Activated naive CD8-positive, alpha-beta T cell treated with anti-CD3 and anti-CD28 coated beads, Interleukin-2, amount 50 U/mL, for 24 hours (primary cell): Measurements from ENCODE around the gene PARP12.

Experiments
- ATAC-seq: fragments of 150-1000 bp; cut with Tn5 transposase; one replicate; pipeline ENCODE4 v1.10.0; 2021
- DNase-seq: peaks from one replicate; pipeline ENCODE4 v3.0.0; 2021
- H3K27ac Mint-ChIP-seq: one replicate; pipeline ENCODE4 v1.8.0; 2021; ENCODE audit warnings: mild to moderate bottlenecking, mixed read lengths
- H3K27me3 Mint-ChIP-seq: one replicate; pipeline ENCODE4 v1.8.0; 2021; ENCODE audit warnings: mixed read lengths
- H3K36me3 Mint-ChIP-seq: one replicate; pipeline ENCODE4 v1.8.0; 2021; ENCODE audit warnings: low read depth, mixed read lengths
- H3K4me1 Mint-ChIP-seq: one replicate; pipeline ENCODE4 v1.8.0; 2021; ENCODE audit warnings: mixed read lengths
- H3K4me3 Mint-ChIP-seq: one replicate; pipeline ENCODE4 v1.8.0; 2021; ENCODE audit warnings: mild to moderate bottlenecking, moderate library complexity, mixed read lengths
- H3K9me3 Mint-ChIP-seq: one replicate; pipeline ENCODE4 v1.8.0; 2021; ENCODE audit warnings: mixed read lengths

The PARP12 gene

GRCh38 chr7:140018125-140019043 lies 44.4 kb downstream of the PARP12 start:
- Mint-ChIP-seq H3K4me1 (no peaks in the 10 kb centered on the region), H3K27ac (no peak overlapping the region), H3K36me3 (no peaks in the 10 kb centered on the region), H3K4me3 (no peak overlapping the region), H3K27me3 (no peaks in the 10 kb centered on the region), H3K9me3 (no peaks in the 10 kb centered on the region)
- no peak for ATAC-seq
- DNase-seq: no peak

DNA sequence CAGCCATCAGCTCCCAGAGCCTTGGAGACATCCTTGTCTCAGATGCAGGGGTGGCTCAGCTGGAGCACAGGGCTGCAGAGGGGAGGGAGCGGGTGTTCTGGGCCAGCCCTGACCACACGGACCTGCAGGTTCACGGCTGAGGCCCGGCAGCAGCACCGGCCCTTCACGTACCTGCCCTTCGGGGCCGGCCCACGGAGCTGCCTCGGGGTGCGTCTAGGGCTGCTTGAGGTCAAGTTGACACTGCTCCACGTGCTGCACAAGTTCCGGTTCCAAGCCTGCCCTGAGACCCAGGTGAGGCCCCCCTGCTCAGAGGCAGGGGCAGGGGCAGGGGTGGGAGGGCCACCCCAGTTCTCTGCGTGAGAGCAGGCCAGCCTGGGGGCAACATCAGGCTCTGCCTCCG lies 45.2 kb downstream of the PARP12 start:
- Mint-ChIP-seq H3K4me3 (no peak overlapping the region), H3K4me1 (no peaks in the 10 kb centered on the region), H3K36me3 (no peaks in the 10 kb centered on the region), H3K27ac (no peak overlapping the region), H3K27me3 (no peaks in the 10 kb centered on the region), H3K9me3 (no peaks in the 10 kb centered on the region)
- no peak for ATAC-seq
- no peak for DNase-seq

DNA sequence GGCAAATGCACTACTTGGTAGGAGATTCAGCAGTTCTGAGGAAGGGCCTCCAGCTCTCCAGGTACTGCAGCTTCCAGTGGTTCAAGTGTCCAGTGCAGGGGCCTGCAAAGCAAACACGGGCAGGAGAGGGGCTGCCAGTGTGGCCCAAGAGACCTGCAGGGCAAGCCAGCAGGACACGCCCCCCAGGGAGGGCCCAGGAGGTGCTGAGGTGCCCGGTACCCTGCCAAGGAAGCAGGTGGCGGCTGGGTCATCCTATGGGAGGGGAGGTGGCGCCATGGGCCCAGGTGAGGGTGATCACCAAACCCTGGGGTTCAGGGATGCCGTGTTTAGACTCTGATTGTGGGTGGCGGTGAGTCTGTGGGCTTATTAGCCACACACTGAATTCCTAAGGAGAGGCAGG lies 45.7 kb downstream of the PARP12 start:
- H3K27me3 Mint-ChIP-seq: no peaks in the 10 kb centered on the region
- no peak overlapping the region for H3K27ac Mint-ChIP-seq
- ATAC-seq: no peak
- H3K4me1 Mint-ChIP-seq: no peaks in the 10 kb centered on the region
- DNase-seq: no peak
- H3K9me3 Mint-ChIP-seq: no peaks in the 10 kb centered on the region
- H3K36me3 Mint-ChIP-seq: no peaks in the 10 kb centered on the region
- no peak overlapping the region for H3K4me3 Mint-ChIP-seq

GRCh38 chr7:140016540-140016939 lies 46.2 kb downstream of the PARP12 start:
- no peak overlapping the region for H3K4me3 Mint-ChIP-seq
- DNase-seq (no peak), ATAC-seq (no peak)
- H3K27me3 Mint-ChIP-seq: no peaks in the 10 kb centered on the region
- H3K4me1 Mint-ChIP-seq: no peaks in the 10 kb centered on the region
- H3K9me3 Mint-ChIP-seq: no peaks in the 10 kb centered on the region
- H3K36me3 Mint-ChIP-seq: no peaks in the 10 kb centered on the region
- no peak overlapping the region for H3K27ac Mint-ChIP-seq

- no peaks in the 10 kb centered on the region for H3K9me3 Mint-ChIP-seq
- no peaks in the 10 kb centered on the region for H3K27me3 Mint-ChIP-seq
- H3K36me3 Mint-ChIP-seq: no peaks in the 10 kb centered on the region
These were observed 47.2 kb downstream of the PARP12 start for GRCh38 chr7:140015471-140015970.

GRCh38 chr7:140014123-140014522 lies 48.6 kb downstream of the PARP12 start:
- H3K27me3 Mint-ChIP-seq: no peaks in the 10 kb centered on the region
- no peaks in the 10 kb centered on the region for H3K9me3 Mint-ChIP-seq
- ATAC-seq (no peak), DNase-seq (no peak)
- H3K27ac Mint-ChIP-seq: no peak overlapping the region
- H3K4me3 Mint-ChIP-seq: no peak overlapping the region
- H3K36me3 Mint-ChIP-seq: no peaks in the 10 kb centered on the region
- H3K4me1 Mint-ChIP-seq: no peaks in the 10 kb centered on the region

More at GRCh38 chr7:140015471-140015970, 47.2 kb downstream of the PARP12 start:
- ATAC-seq (peak; percentile 16), DNase-seq (no peak)
- H3K4me3 Mint-ChIP-seq: no peak overlapping the region
- H3K27ac Mint-ChIP-seq: no peak overlapping the region
- no peaks in the 10 kb centered on the region for H3K4me1 Mint-ChIP-seq

- H3K9me3 Mint-ChIP-seq: no peaks in the 10 kb centered on the region
- no peak for ATAC-seq
- H3K4me3 Mint-ChIP-seq: no peak overlapping the region
- DNase-seq: no peak
- H3K4me1 Mint-ChIP-seq: no peaks in the 10 kb centered on the region
- H3K27ac Mint-ChIP-seq: no peak overlapping the region
- H3K27me3 Mint-ChIP-seq: no peaks in the 10 kb centered on the region
- no peaks in the 10 kb centered on the region for H3K36me3 Mint-ChIP-seq
These were observed 49.1 kb downstream of the PARP12 start for GRCh38 chr7:140013676-140014075.

DNA sequence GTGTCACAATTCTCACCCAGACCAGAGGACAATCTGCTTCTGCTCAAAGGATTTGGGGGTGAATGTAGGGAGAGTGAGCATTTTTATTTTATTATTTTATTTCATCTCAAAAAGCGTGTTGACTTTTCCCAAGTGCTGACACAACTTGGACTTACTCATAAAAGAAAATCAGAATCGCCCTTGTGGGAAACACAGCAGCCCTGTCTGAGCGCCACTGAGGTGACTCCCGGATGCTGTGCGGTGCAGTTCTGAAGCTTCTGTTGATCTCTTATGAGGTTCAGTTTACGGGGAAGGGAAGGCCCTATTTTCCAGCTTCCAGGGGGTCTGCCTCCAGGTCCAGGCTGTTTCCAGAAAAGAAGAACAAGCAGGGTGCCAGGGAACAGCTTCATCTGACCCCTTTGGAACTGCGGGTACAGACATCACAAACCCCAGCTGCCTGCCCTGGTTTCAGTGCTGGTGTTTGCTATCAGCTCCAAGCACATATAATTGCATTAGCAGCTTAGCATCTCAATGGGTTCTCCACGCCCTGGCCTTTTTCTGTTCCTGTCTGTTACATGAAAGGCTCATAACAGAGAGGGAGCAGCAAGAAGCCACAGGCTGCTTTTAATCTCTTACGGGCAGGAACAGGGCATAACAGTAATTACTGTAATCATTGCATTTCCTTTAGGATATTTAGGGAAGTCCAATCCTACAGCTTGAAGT lies 52.4 kb downstream of the PARP12 start:
- Mint-ChIP-seq H3K36me3 (no peaks in the 10 kb centered on the region), H3K9me3 (no peaks in the 10 kb centered on the region), H3K27me3 (no peaks in the 10 kb centered on the region), H3K4me3 (no peak overlapping the region), H3K27ac (no peak overlapping the region), H3K4me1 (no peaks in the 10 kb centered on the region)
- ATAC-seq (no peak), DNase-seq (no peak)

DNA sequence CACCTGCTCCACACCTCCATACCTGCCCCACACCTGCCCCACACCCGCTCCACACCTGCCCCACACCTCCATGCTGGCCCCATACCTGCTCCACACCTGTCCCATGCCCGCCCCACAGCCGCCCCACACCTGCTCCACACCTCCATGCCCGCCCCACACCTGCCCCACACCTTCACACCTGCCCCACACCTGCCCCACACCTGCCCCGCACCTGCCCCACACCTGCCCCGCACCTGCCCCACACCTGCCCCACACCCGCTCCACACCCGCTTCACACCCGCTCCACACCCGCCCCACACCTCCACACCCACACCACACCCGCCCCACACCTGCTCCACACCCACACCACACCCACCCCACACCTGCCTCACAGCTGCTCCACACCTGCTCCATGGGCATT lies 53.0 kb downstream of the PARP12 start:
- DNase-seq (no peak), ATAC-seq (no peak)
- no peak overlapping the region for H3K27ac Mint-ChIP-seq
- no peaks in the 10 kb centered on the region for H3K27me3 Mint-ChIP-seq
- no peaks in the 10 kb centered on the region for H3K9me3 Mint-ChIP-seq
- no peaks in the 10 kb centered on the region for H3K36me3 Mint-ChIP-seq
- no peak overlapping the region for H3K4me3 Mint-ChIP-seq
- H3K4me1 Mint-ChIP-seq: no peaks in the 10 kb centered on the region

- no peaks in the 10 kb centered on the region for H3K9me3 Mint-ChIP-seq
- H3K27ac Mint-ChIP-seq: no peak overlapping the region
- H3K4me1 Mint-ChIP-seq: no peaks in the 10 kb centered on the region
- H3K27me3 Mint-ChIP-seq: no peaks in the 10 kb centered on the region
- H3K36me3 Mint-ChIP-seq: no peaks in the 10 kb centered on the region
- DNase-seq: no peak
- ATAC-seq: no peak
- no peak overlapping the region for H3K4me3 Mint-ChIP-seq
These were observed 53.8 kb downstream of the PARP12 start for GRCh38 chr7:140008755-140009610.

DNA sequence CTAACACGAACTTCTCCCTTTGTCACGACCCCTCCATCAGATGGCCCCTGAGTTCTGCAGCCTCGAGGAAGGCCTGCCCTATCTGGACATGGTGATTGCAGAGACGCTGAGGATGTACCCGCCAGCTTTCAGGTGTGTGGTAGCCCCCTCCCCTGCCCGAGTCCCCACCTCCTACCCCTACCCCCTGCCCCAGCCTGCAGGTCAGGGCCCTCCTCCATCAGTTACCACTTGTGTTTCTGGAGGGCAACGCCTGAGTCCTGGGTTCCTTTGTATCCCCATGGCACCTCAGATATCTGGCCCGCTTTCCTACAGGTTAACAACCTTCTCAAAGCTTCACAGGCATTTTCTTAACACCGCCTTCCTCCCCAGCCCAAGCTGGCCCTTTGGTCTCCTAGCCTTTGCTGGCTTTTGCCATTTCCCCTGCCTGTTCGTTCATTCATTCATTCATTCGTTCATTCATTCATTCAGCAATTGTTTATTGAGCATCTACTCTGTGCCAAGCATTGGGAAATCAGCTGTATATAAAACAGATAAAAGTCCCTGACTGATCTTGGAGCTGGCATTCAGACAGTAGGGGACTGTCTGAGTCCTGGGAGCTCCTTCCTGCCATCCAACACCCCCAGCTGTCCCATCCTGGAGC lies 55.6 kb downstream of the PARP12 start:
- H3K4me1 Mint-ChIP-seq: no peaks in the 10 kb centered on the region
- H3K27me3 Mint-ChIP-seq: no peaks in the 10 kb centered on the region
- H3K36me3 Mint-ChIP-seq: no peaks in the 10 kb centered on the region
- no peak overlapping the region for H3K4me3 Mint-ChIP-seq
- no peak overlapping the region for H3K27ac Mint-ChIP-seq
- DNase-seq: no peak
- H3K9me3 Mint-ChIP-seq: no peaks in the 10 kb centered on the region
- no peak for ATAC-seq

GRCh38 chr7:140006600-140006999 lies 56.2 kb downstream of the PARP12 start:
- DNase-seq (no peak), ATAC-seq (no peak)
- Mint-ChIP-seq H3K4me3 (no peak overlapping the region), H3K27ac (no peak overlapping the region), H3K4me1 (no peaks in the 10 kb centered on the region), H3K27me3 (no peaks in the 10 kb centered on the region), H3K36me3 (no peaks in the 10 kb centered on the region), H3K9me3 (no peaks in the 10 kb centered on the region)

DNA sequence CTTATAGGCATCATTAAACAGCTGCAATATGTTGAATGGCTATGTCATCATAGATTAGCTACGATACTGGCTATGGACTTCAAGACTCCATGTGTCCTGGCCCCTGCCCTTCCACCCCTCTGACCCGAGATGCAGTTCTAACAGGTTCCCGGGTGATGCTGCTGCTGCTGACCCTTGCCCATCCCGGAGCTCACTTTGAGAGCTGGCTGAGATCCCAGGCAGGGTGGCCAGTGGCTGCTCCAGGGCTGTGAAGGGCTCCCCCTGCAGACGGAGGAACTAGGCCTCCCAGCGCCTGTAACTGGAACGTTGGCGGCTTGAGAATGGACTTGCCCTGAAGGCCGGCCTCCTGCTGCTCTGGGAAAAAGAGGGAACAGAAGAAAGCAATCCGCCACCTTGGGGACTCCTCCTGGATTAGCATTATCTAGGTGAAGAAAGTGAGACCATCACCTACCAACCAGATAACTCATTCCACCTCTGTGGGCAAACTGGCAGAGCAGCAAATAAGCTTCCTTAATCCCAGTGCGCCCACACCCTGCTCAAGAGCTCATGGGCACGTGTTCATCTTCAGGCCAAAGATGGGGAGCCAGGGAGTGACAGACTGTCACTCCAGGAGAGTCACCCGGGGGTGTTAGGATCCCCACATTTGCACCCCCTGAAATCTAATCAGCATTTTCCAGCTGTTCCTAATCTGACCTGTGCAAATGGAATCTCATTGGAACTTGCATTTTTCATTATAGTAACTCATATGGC lies 56.8 kb downstream of the PARP12 start:
- Mint-ChIP-seq H3K4me1 (no peaks in the 10 kb centered on the region), H3K27ac (no peak overlapping the region), H3K9me3 (no peaks in the 10 kb centered on the region), H3K4me3 (no peak overlapping the region), H3K27me3 (no peaks in the 10 kb centered on the region), H3K36me3 (no peaks in the 10 kb centered on the region)
- ATAC-seq (no peak), DNase-seq (no peak)
